NOMO-1 treated with DMSO at 0.1 percent for 48 hours (cell line): ENCODE measurements around the gene ARID1B.

ENCODE experiments used
- DNase-seq: peaks from one replicate; lab custom pipeline; 2025; ENCODE audit not compliant: unreplicated experiment; lab: John Stamatoyannopoulos, UW

ARID1B gene

GRCh38 chr6:156822747-156823206 lies 45.6 kb downstream of the ARID1B start:
- DNase-seq: no peak

- no peak for DNase-seq
Observed at GRCh38 chr6:156824142-156824541, 47.0 kb downstream of the ARID1B start.

DNA sequence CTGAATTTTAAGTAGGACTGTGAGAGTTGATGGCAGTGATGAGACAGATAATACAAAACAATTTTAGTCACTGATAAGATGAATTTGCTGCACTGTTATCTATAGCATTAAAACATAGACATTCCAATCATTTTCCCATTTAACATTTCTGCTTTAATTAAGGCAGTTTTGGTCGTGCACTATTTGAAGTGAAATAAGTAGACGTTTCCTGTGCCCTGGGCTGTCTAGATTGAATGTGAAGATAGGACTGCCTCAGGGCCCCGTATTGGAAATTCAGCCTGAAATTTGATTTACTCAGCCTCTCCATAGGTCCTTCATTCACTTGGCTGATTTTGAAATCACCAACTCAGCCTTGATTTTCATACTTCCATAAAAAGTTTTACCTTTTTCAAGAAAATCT lies 48.3 kb downstream of the ARID1B start:
- no peak for DNase-seq

DNA sequence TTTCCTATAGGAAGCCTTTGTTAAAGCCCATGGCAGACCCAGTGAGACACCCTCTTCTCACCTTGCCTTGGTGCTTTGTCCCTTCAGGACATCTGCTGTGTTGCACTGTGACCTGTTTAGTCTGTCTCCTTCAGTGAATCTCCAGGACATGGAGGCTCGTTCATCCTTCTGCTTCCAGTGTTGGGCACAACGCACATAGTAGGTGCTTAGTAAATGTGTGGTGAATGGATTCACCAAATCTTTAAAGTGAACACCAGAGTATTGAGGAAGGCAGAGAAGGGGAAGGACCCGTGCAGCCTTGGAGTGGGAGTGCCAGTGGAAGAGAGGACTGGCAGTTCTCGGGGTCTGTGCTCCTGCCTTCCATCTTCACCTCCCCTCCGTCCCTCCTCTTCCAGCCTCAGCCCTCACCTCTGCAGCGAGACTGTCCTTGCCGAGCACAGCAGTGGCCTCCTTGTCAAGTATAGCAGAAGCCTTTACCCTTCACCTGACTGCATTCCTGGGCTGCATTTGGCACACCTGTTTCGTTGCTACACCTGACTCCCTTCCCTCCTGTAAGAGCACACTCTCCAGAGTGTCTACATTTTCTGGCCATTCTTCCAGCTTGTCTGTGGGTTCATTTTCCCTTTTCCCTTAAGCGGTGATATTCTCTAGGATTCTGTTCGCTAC lies 49.2 kb downstream of the ARID1B start:
- no peak for DNase-seq

DNA sequence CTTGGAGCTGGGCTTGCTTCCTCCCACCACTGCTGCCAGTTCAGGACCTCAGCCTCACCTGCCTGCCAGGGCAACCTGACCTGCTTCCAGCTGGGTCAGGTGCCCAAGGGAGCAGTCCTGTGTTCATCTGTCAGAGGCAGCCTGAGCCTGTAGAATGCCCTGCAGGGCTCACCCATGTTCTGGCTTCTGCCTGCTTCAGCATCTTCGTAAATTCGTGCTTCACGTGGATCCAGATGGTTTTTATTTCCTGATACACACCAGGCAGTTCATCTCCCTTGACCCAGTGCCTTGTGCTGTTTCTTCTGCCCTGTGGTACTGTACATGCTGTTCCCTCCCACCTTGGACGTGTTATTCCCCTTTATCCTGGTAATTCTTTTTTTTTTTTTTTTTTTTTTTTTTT lies 50.2 kb downstream of the ARID1B start:
- DNase-seq: no peak

DNA sequence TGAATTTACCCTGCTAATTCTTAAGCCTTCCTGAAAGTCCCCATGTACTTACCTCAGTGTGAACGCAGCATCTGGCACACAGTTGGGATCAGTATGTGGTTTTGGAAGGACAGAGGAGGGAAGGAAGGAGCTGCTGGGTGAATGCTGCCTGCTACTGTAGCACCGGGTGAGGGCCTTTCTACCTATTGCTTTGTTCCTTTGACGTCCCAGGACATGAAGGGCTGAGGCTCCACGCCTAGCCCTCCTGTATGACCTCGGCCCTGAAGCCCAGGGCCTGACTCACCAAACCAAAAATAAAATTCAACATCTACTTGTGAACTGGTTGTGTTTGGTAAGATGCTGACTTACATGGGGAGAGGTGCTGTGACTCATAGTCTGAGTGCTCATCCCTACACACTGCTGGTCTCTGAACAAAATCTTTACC lies 51.1 kb downstream of the ARID1B start:
- DNase-seq: no peak

DNA sequence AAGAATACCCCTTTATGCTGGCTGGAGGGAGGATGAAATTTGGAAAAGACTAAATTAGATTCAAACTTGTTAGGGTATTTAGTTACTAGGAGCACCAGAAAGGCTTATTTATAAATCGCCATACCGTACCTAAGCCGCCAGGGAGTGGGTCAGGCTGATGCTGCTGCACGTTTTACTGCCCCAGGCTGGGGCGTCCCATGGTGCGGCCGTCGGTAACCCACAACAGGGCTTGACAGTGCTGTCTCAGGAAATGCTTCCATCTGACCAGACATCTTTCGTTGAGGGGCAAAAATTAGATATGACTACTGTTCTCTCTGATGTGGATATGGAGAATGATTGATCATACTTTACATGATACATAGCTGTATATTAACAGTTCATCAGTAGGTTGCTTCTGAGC lies 52.9 kb downstream of the ARID1B start:
- no peak for DNase-seq

DNA sequence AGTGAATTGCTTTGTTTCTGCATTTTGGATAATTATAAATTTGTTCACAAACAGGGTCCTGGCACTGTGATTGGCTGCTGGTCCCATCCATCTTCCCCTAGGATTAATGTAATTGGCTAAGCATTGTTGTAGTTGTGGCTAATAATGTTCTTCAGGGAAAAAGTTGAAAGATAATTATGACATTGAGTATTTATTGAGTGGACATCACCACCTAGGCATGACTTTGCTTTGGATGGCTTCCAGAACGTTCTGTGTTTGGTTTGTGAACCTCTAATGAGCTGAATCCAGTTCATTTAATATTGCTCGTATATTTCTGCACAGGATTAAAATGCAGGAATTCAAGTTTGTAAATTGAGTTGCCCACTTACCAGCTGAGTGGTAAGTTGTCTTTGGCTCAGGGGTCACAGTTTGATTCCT lies 55.1 kb downstream of the ARID1B start:
- DNase-seq: no peak

GRCh38 chr6:156832669-156833068 lies 55.5 kb downstream of the ARID1B start:
- DNase-seq: no peak

DNA sequence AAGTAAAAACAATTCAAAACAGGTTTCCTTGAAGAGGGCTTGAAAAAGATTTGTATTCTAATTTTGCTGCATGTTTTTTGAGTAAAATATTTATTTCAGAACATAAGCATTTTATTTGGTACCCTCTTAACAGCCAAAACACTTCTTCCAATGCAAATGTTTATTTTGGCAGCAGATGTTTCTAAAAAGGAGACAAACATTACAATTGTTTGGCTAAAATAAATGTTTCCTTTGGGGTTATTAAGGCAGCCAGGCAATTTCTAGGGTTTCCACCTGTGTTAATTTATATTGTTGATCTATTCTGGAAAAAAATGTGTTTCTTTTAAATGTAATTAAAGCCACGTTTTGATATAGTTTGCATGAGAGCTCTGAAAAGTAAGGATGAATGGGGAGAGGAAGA lies 56.6 kb downstream of the ARID1B start:
- no peak for DNase-seq

GRCh38 chr6:156839129-156839528 lies 62.0 kb downstream of the ARID1B start:
- no peak for DNase-seq

DNA sequence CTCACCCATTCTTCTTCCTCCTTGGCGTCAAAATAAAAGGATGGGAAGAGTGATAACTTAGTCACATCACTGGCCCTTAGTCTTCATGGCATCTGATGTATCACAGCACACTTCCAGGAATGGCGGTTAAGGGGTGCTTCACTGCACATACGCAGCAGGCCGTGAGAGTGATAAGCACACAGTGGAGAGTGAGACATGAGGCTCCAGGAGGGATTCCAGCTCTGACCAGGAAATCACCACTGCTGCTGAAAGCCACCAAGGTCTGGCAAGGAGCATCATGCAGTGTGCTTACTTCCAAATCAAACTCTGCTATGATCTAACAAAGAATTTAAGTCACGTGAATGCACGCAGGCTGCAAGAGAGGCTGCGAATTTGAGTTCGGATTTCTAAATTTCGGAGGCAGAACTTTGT lies 62.4 kb downstream of the ARID1B start:
- no peak for DNase-seq

GRCh38 chr6:156840136-156840535 lies 63.0 kb downstream of the ARID1B start:
- DNase-seq: no peak

- no peak for DNase-seq
Observed at GRCh38 chr6:156840606-156841005, 63.4 kb downstream of the ARID1B start.

DNA sequence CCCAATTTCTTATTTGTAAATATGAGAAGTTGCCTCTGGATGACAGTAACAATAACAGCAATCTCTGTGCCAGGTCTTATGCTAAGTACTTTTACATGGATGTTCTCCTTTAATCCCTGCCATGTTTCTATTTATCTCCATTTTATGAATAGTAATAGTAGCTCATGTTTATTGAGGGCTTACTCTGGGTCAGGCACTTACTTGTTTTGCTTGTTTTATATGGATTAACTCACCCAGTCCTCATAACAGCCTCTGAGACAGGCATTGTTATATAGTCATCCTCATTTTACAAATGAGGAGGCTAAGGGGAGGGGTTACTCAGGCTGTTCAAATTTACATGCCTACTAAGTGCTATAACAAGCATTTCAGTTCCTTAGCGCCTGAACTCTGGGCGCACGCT lies 64.3 kb downstream of the ARID1B start:
- DNase-seq: no peak

- DNase-seq: no peak
Observed at GRCh38 chr6:156842598-156843250, 65.5 kb downstream of the ARID1B start.

- DNase-seq: no peak
Observed at GRCh38 chr6:156844089-156844488, 66.9 kb downstream of the ARID1B start.

GRCh38 chr6:156845454-156846155 lies 68.4 kb downstream of the ARID1B start:
- no peak for DNase-seq

DNA sequence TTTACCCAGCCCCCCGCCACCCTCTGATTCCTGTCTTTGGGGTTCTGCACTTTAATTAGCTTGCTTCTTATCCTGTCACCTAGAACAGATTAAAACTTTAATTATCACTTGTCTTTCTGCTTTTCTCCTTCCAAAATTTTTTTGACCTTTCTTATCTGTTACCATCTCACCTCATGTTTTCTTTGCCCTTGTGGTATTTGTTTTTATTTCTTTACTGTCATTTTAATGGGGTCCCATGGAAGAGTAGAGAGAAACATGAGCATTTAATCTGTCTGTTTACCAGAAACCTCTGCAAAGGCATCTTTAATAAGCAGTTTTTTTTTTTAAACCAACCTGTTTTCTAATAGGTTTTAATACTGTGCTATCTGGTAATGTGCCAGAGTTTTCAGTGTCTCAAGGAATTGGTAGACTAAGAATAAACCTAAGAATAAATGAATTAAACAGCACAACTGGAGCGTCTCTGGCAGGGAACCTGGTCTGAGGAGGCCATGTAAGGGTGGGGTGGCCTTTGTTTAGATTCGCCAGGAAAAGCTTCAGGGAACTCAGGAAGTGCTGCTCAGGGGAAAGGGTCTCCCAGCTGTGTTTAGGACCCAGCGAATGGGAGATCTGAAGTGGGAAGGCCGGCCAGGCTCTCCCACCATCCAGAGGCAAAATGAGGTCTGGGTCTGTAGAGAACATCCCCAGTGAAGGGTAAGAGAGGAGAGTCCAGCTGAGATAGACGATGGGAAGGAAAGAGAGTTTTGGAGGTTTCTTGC lies 69.8 kb downstream of the ARID1B start:
- DNase-seq: no peak

DNA sequence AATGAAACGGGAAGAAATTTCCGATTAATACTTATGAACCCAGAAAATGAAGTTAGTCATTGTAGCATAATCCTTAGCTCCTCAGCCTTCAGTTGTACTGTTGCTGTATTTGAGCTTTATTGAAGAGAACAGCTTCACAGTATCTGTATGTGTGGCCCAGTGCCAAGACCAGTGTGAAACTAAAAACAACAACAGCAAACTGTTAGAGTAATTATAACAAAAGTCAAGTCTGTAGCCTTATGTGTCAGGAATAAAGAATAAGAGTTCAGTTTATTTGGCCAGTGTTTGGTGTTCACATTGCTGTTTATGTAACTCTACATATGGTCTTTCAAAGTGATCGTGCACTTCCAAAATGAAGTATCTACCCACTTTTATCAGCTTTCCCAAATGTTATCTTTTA lies 70.9 kb downstream of the ARID1B start:
- no peak for DNase-seq

- DNase-seq: no peak
Observed at GRCh38 chr6:156848533-156848932, 71.4 kb downstream of the ARID1B start.
